ENCODE results near the gene FKBP10. TPM values are rescaled to one million over a fixed set of nuclear protein-coding genes. Genes with fewer than 3 reads are reported as not detected.
"Not testable (repeated sequence)": the region's sequence is repeated elsewhere in the genome, so short reads cannot be mapped to it uniquely, and the experiment has no call there.

FKBP10 gene
- total RNA-seq, 2 experiments from 2014 or later, result 0.36 TPM; not detected in 1

DNA sequence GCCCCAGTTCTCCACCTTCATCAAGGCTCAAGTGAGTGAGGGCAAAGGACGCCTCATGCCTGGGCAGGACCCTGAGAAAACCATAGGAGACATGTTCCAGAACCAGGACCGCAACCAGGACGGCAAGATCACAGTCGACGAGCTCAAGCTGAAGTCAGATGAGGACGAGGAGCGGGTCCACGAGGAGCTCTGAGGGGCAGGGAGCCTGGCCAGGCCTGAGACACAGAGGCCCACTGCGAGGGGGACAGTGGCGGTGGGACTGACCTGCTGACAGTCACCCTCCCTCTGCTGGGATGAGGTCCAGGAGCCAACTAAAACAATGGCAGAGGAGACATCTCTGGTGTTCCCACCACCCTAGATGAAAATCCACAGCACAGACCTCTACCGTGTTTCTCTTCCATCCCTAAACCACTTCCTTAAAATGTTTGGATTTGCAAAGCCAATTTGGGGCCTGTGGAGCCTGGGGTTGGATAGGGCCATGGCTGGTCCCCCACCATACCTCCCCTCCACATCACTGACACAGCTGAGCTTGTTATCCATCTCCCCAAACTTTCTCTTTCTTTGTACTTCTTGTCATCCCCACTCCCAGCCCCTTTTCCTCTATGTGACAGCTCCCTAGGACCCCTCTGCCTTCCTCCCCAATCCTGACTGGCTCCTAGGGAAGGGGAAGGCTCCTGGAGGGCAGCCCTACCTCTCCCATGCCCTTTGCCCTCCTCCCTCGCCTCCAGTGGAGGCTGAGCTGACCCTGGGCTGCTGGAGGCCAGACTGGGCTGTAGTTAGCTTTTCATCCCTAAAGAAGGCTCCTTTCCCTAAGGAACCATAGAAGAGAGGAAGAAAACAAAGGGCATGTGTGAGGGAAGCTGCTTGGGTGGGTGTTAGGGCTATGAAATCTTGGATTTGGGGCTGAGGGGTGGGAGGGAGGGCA is 9.7 kb downstream of the FKBP10 start:
- Mint-ChIP-seq H3K27me3 (ENCODE audit: low read depth) (no peaks in the 10 kb centered on the region), H3K9me3 (no peaks in the 10 kb centered on the region), H3K27ac (no peak overlapping the region), H3K4me3 (no peak overlapping the region), H3K36me3 (ENCODE audit: low read depth) (no peaks in the 10 kb centered on the region), H3K4me1 (ENCODE audit: low read depth) (no peaks in the 10 kb centered on the region)
- DNase-seq, result no peak
- intact Hi-C loops (cut with micrococcal nuclease), result no loop called here
- CTCF ChIA-PET, result interaction anchor here (0.6 to 1.2 kb wide), 2 partner anchors 14 to 54 kb away, joined by 3 to 4 read pairs; no protein-coding TSS in a partner anchor

DNA sequence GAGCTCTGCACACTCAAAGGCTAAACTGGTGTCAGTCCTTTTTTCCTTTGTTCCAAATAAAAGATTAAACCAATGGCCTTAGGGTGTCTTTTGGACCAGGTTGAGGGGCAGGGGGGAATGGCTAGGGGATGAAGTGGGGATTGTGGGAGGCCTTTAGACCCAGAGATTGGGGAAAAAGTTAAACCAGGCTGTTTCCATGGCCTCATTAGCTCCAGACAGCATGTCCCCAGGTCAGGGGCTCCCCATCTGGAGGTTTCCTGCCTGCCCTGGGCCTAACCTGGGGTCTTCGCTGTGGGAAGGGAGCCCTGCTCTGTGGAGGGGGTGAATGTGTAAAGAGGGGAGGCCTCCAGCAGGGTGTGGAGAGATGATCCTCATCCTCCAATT is 10.3 kb downstream of the FKBP10 start:
- Mint-ChIP-seq H3K27me3 (ENCODE audit: low read depth) (no peaks in the 10 kb centered on the region), H3K4me3 (no peak overlapping the region), H3K36me3 (ENCODE audit: low read depth) (no peaks in the 10 kb centered on the region), H3K27ac (no peak overlapping the region), H3K4me1 (ENCODE audit: low read depth) (no peaks in the 10 kb centered on the region), H3K9me3 (no peaks in the 10 kb centered on the region)
- intact Hi-C loops (cut with micrococcal nuclease), result no loop called here
- no peak for DNase-seq
- CTCF ChIA-PET, result interaction anchor here (1.0 to 1.2 kb wide), 2 partner anchors 12 to 14 kb away, joined by 4 read pairs; partner anchors contain the start of gene P3H4

- intact Hi-C loops (cut with micrococcal nuclease), result no loop called here
- H3K27ac Mint-ChIP-seq, result no peak overlapping the region
- H3K36me3 Mint-ChIP-seq (ENCODE audit: low read depth), result peaks cover 2% of the 10 kb centered on the region
- no peaks in the 10 kb centered on the region for H3K4me1 Mint-ChIP-seq (ENCODE audit: low read depth)
- H3K27me3 Mint-ChIP-seq (ENCODE audit: low read depth), result no peaks in the 10 kb centered on the region
- H3K4me3 Mint-ChIP-seq, result no peak overlapping the region
- no peak for DNase-seq
- CTCF ChIA-PET, result interaction anchor here (1.0 to 1.2 kb wide), 3 partner anchors 12 to 22 kb away, joined by 3 to 4 read pairs (median 4); partner anchors contain the start of gene P3H4
- H3K9me3 Mint-ChIP-seq, result no peaks in the 10 kb centered on the region
Measured at GRCh38 chr17:41823580-41823979, 10.8 kb downstream of the FKBP10 start.

GRCh38 chr17:41824086-41824485 is 11.3 kb downstream of the FKBP10 start:
- intact Hi-C loops (cut with micrococcal nuclease), result no loop called here
- no peaks in the 10 kb centered on the region for H3K27me3 Mint-ChIP-seq (ENCODE audit: low read depth)
- no peak overlapping the region for H3K4me3 Mint-ChIP-seq
- CTCF ChIA-PET, result interaction anchor here (1.0 to 1.2 kb wide), 3 partner anchors 13 to 22 kb away, joined by 3 to 4 read pairs (median 4); partner anchors contain the start of gene P3H4
- DNase-seq, result no peak
- no peak overlapping the region for H3K27ac Mint-ChIP-seq
- H3K9me3 Mint-ChIP-seq, result no peaks in the 10 kb centered on the region
- H3K4me1 Mint-ChIP-seq (ENCODE audit: low read depth), result no peaks in the 10 kb centered on the region
- peaks cover 3% of the 10 kb centered on the region for H3K36me3 Mint-ChIP-seq (ENCODE audit: low read depth)

DNA sequence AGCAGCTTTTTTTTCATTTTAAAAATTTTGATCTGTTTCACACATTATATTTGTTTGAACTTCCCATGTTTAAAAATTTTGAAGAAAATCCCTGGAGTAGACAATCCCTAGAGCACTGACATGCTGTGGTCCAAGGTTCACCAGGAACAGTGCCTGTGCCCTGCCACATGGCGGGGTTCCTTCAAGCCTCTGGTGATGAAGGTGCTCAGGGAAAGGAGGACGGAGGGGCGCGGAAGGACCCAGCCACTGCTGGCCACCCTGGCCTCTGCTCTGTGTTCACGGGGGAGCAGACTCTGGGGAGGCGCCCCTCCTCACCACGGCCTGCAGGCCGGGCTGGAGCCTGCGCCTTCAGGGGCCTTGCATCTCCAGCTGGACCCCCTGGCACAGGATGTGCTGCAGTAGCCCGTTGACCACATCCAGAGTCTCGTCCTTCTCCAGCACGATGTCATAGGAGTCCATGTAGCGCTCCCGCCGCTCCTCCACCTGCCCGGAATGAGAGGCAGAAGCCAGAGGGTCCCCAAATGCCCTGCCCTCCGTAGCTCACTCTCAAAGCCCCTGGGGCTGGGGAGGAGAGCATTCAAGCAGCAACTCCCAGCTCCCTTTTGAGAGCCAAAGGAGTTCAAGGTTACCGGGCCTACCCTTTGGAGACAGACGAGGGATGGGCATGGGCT is 12.5 kb downstream of the FKBP10 start:
- no peaks in the 10 kb centered on the region for H3K9me3 Mint-ChIP-seq
- H3K27ac Mint-ChIP-seq, result no peak overlapping the region
- CTCF ChIA-PET, result no interaction called here
- no peaks in the 10 kb centered on the region for H3K27me3 Mint-ChIP-seq (ENCODE audit: low read depth)
- H3K4me1 Mint-ChIP-seq (ENCODE audit: low read depth), result no peaks in the 10 kb centered on the region
- no peak overlapping the region for H3K4me3 Mint-ChIP-seq
- intact Hi-C loops (cut with micrococcal nuclease), result no loop called here
- peaks cover 4% of the 10 kb centered on the region for H3K36me3 Mint-ChIP-seq (ENCODE audit: low read depth)
- no peak for DNase-seq

- H3K4me1 Mint-ChIP-seq (ENCODE audit: low read depth); H3K27me3 Mint-ChIP-seq (ENCODE audit: low read depth); H3K36me3 Mint-ChIP-seq (ENCODE audit: low read depth); H3K4me3 Mint-ChIP-seq; H3K9me3 Mint-ChIP-seq; intact Hi-C loops (cut with micrococcal nuclease); DNase-seq; H3K27ac Mint-ChIP-seq; CTCF ChIA-PET: not testable (repeated sequence)
Measured at GRCh38 chr17:41829961-41830360, 17.2 kb downstream of the FKBP10 start.

GRCh38 chr17:41835214-41835799 is 22.5 kb downstream of the FKBP10 start:
- H3K4me1 Mint-ChIP-seq (ENCODE audit: low read depth), result peaks cover 16% of the 10 kb centered on the region
- CTCF ChIA-PET, result interaction anchor here (1.2 kb wide), 1 partner anchor 21 kb away, joined by 3 read pairs; no protein-coding TSS in a partner anchor
- DNase-seq, result no peak
- peaks cover 6% of the 10 kb centered on the region for H3K36me3 Mint-ChIP-seq (ENCODE audit: low read depth)
- peak overlapping the region; percentile 8 for H3K27ac Mint-ChIP-seq
- peak overlapping the region; percentile 77 for H3K4me3 Mint-ChIP-seq
- intact Hi-C loops (cut with micrococcal nuclease), result no loop called here
- no peaks in the 10 kb centered on the region for H3K27me3 Mint-ChIP-seq (ENCODE audit: low read depth)
- no peaks in the 10 kb centered on the region for H3K9me3 Mint-ChIP-seq

- DNase-seq, result peak; percentile 52
- peak within 1 kb of the TSS; percentile 8 for H3K27ac Mint-ChIP-seq
- no peaks in the 10 kb centered on the region for H3K27me3 Mint-ChIP-seq (ENCODE audit: low read depth)
- H3K4me3 Mint-ChIP-seq, result peak within 1 kb of the TSS; percentile 80
- H3K9me3 Mint-ChIP-seq, result no peaks in the 10 kb centered on the region
- peaks cover 4% of the 10 kb centered on the region for H3K36me3 Mint-ChIP-seq (ENCODE audit: low read depth)
- CTCF ChIA-PET, result interaction anchor here (1.0 kb wide), 1 partner anchor 13 kb away, joined by 4 read pairs; no protein-coding TSS in a partner anchor
- H3K4me1 Mint-ChIP-seq (ENCODE audit: low read depth), result peaks cover 16% of the 10 kb centered on the region
- intact Hi-C loops (cut with micrococcal nuclease), result loop anchor here (2.0 kb wide), 1 partner anchor 29 kb away; the partner anchor contains the start of gene KLHL11
Measured at GRCh38 chr17:41835800-41836549, 23.2 kb downstream of the FKBP10 start, which contains the start of gene NT5C3B. TSS of gene NT5C3B (minus strand) at chr17:41836232. CDS start at chr17:41836193, 39 bp downstream.

GRCh38 chr17:41836550-41837196 is 23.9 kb downstream of the FKBP10 start:
- peaks cover 16% of the 10 kb centered on the region for H3K4me1 Mint-ChIP-seq (ENCODE audit: low read depth)
- no peak overlapping the region for H3K27ac Mint-ChIP-seq
- intact Hi-C loops (cut with micrococcal nuclease), result loop anchor here (2.0 kb wide), 1 partner anchor 28 kb away; the partner anchor contains the start of gene KLHL11
- CTCF ChIA-PET, result interaction anchor here (0.7 to 1.0 kb wide), 2 partner anchors 13 to 28 kb away, joined by 4 read pairs; no protein-coding TSS in a partner anchor
- no peaks in the 10 kb centered on the region for H3K9me3 Mint-ChIP-seq
- H3K4me3 Mint-ChIP-seq, result peak overlapping the region; percentile 80
- H3K27me3 Mint-ChIP-seq (ENCODE audit: low read depth), result no peaks in the 10 kb centered on the region
- no peak for DNase-seq
- peaks cover under 1% of the 10 kb centered on the region for H3K36me3 Mint-ChIP-seq (ENCODE audit: low read depth)

DNA sequence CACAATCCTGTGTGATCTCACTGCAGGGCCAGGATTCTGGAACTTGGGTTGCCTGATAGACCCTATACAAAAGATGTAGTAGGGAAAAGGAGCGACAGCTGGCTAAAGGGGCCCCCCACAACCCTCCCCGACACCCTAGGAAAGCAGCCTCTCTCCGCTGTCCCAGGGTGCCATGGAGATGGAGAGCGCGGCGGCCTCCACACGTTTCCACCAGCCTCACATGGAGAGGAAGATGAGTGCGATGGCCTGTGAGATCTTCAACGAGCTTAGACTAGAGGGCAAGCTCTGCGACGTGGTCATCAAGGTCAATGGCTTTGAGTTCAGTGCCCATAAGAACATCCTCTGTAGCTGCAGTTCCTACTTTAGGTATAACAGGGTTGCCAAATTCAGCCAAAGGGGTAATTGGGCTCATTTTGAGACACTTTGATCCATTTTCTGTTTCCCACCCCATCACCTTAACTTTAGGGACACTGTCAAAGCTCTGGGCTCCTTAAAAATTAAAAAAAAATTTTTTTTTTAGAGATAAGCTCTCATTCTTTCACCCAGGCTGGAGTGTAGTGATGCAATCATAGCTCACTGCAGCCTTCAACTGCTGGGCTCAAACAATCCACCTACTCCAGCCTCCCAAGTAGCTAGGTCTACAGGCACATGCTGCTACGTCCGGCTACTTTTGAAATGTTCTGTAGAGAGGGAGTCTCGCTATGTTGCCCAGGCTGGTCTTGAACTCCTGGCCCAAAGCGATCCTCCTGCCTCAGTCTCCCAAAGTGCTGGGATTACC is 25.1 kb downstream of the FKBP10 start, which contains the start of gene KLHL10:
Gene KLHL10, plus strand, starts transcription at position 65 of the 778 bp plus-strand sequence. Its CDS starts 108 bp downstream, at position 173.
- CTCF ChIA-PET, result interaction anchor here (0.6 to 1.0 kb wide), 2 partner anchors 14 to 894 kb away, joined by 3 to 5 read pairs; no protein-coding TSS in a partner anchor
- no peak for DNase-seq
- peaks cover 16% of the 10 kb centered on the region for H3K4me1 Mint-ChIP-seq (ENCODE audit: low read depth)
- H3K27me3 Mint-ChIP-seq (ENCODE audit: low read depth), result no peaks in the 10 kb centered on the region
- no peaks in the 10 kb centered on the region for H3K9me3 Mint-ChIP-seq
- H3K36me3 Mint-ChIP-seq (ENCODE audit: low read depth), result no peaks in the 10 kb centered on the region
- intact Hi-C loops (cut with micrococcal nuclease), result loop anchor here (2.0 kb wide), 1 partner anchor 27 kb away; the partner anchor contains the start of gene KLHL11
- peak within 1 kb of the TSS; percentile 80 for H3K4me3 Mint-ChIP-seq
- no peak within 1 kb of the TSS for H3K27ac Mint-ChIP-seq
